ENCODE data around the gene CCDC134. TPM values are rescaled to one million over a fixed set of nuclear protein-coding genes. Genes with fewer than 3 reads are reported as not detected.

The CCDC134 gene
- total and polyA plus RNA-seq, 2 donors (not counting 1 experiment from before 2014, with no cell fraction given): 3.0 to 13.7 TPM

GRCh38 chr22:41831828-41832552 is 31.5 kb downstream of the CCDC134 start:
- peaks cover 6% of the 10 kb centered on the region for H3K4me1 ChIP-seq (ENCODE audit: control insufficient read depth, extremely low read depth, insufficient read depth, low read length)
- no peaks in the 10 kb centered on the region for H3K27me3 ChIP-seq (ENCODE audit: control insufficient read depth, insufficient read depth, low read length)
- peak overlapping the region; percentile 92 for H3K4me2 ChIP-seq (ENCODE audit: extremely low read depth, insufficient read depth, low read length)
- H3K27ac ChIP-seq (ENCODE audit: insufficient read depth, low read length): peak overlapping the region; percentile 94
- TF ChIP-seq, protein P1, sequence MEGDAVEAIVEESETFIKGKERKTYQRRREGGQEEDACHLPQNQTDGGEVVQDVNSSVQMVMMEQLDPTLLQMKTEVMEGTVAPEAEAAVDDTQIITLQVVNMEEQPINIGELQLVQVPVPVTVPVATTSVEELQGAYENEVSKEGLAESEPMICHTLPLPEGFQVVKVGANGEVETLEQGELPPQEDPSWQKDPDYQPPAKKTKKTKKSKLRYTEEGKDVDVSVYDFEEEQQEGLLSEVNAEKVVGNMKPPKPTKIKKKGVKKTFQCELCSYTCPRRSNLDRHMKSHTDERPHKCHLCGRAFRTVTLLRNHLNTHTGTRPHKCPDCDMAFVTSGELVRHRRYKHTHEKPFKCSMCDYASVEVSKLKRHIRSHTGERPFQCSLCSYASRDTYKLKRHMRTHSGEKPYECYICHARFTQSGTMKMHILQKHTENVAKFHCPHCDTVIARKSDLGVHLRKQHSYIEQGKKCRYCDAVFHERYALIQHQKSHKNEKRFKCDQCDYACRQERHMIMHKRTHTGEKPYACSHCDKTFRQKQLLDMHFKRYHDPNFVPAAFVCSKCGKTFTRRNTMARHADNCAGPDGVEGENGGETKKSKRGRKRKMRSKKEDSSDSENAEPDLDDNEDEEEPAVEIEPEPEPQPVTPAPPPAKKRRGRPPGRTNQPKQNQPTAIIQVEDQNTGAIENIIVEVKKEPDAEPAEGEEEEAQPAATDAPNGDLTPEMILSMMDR (conservative IDR thresholded peaks at IDR 0.05 in 1 of 2, IDR thresholded peaks at IDR 0.05 in 1 of 2; ENCODE audit: low read depth in 1 of 2, low read length in 2 of 2): no peak
- TF ChIP-seq EZH2 (IDR thresholded peaks at IDR 0.05; ENCODE audit: low read length, missing control alignments): no peak
- no peaks in the 10 kb centered on the region for H3K9me3 ChIP-seq (ENCODE audit: control insufficient read depth, insufficient read depth, low read depth, low read length)
- peak overlapping the region; percentile 60 for H2AFZ ChIP-seq (ENCODE audit: low read length)
- peak overlapping the region; percentile 76 for H3K9ac ChIP-seq (ENCODE audit: insufficient read depth, low read length)
- H3K79me2 ChIP-seq (ENCODE audit: control insufficient read depth, insufficient read depth, low read length): peaks cover 30% of the 10 kb centered on the region
- peak overlapping the region; percentile 38 to 85 (median 50) for H3K4me3 ChIP-seq (replicated peaks in 1 of 4; ENCODE audit: control extremely low read depth in 1 of 4, insufficient read depth in 1 of 4, low read depth in 3 of 4, low read length in 4 of 4)
- no peak for DNase-seq (ENCODE audit: low read depth in 2 of 2)
- peaks cover 1% of the 10 kb centered on the region for H4K20me1 ChIP-seq (ENCODE audit: control insufficient read depth, extremely low read depth, insufficient read depth, low read length)
- peaks cover 5% of the 10 kb centered on the region for H3K36me3 ChIP-seq (ENCODE audit: control insufficient read depth, insufficient read depth, low read length)

GRCh38 chr22:41832553-41833368 is 32.3 kb downstream of the CCDC134 start, which contains the start of gene SREBF2:
Gene SREBF2 (plus strand): TSS chr22:41833105. CDS start chr22:41833271, 166 bp downstream.
- H2AFZ ChIP-seq (ENCODE audit: low read length): peak within 1 kb of the TSS; percentile 60
- peak within 1 kb of the TSS; percentile 85 to 96 (median 86) for H3K4me3 ChIP-seq (replicated peaks in 1 of 4; ENCODE audit: control extremely low read depth in 1 of 4, insufficient read depth in 1 of 4, low read depth in 3 of 4, low read length in 4 of 4)
- no peaks in the 10 kb centered on the region for H3K27me3 ChIP-seq (ENCODE audit: control insufficient read depth, insufficient read depth, low read length)
- peak; percentile 100 for DNase-seq (ENCODE audit: low read depth in 2 of 2)
- H3K27ac ChIP-seq (ENCODE audit: insufficient read depth, low read length): peak within 1 kb of the TSS; percentile 94
- peaks cover 1% of the 10 kb centered on the region for H4K20me1 ChIP-seq (ENCODE audit: control insufficient read depth, extremely low read depth, insufficient read depth, low read length)
- H3K79me2 ChIP-seq (ENCODE audit: control insufficient read depth, insufficient read depth, low read length): peaks cover 31% of the 10 kb centered on the region
- peaks cover 6% of the 10 kb centered on the region for H3K4me1 ChIP-seq (ENCODE audit: control insufficient read depth, extremely low read depth, insufficient read depth, low read length)
- H3K9me3 ChIP-seq (ENCODE audit: control insufficient read depth, insufficient read depth, low read depth, low read length): no peaks in the 10 kb centered on the region
- H3K36me3 ChIP-seq (ENCODE audit: control insufficient read depth, insufficient read depth, low read length): peaks cover 5% of the 10 kb centered on the region
- TF ChIP-seq, protein P1 (conservative IDR thresholded peaks at IDR 0.05 in 1 of 2, IDR thresholded peaks at IDR 0.05 in 1 of 2; ENCODE audit: low read depth in 1 of 2, low read length in 2 of 2): no peak
- TF ChIP-seq EZH2 (IDR thresholded peaks at IDR 0.05; ENCODE audit: low read length, missing control alignments): no peak
- H3K4me2 ChIP-seq (ENCODE audit: extremely low read depth, insufficient read depth, low read length): peak within 1 kb of the TSS; percentile 92
- peak within 1 kb of the TSS; percentile 85 for H3K9ac ChIP-seq (ENCODE audit: insufficient read depth, low read length)

DNA sequence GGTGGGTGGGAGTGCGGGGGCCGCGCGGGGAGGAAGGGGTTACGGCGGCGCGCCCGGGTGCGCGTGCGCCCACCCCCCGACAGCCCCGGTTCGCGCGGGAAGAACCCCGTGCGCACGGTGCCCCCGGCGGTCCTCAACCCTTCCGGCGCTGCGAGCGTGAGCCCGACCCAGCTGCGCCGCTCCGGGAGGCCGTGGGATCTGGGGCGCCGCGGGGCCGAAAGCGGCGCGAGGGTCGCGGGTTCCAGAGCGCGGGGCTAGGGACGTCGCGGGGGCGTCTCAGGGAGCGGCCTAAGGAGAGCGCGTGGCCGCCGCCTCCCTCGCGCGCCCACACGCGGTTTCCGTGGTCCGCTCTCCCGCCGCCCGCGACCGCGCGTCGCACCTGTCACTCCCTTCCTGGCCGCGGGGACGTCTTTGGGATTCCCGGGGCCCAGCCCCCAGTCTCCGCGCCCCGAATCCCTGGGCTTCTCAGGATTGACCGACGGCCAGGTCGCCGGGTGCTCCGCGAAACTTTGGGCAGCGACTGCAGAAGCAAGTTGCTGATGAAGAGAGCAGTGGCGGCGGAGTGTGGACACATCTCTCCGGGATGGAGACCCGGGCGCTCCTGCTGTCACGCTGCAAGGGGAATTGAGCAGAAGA is 33.0 kb downstream of the CCDC134 start:
- Histone ChIP-seq H2AFZ (ENCODE audit: low read length) (no peak overlapping the region), H3K27ac (ENCODE audit: insufficient read depth, low read length) (peak overlapping the region; percentile 94), H3K9ac (ENCODE audit: insufficient read depth, low read length) (peak overlapping the region; percentile 85), H3K27me3 (ENCODE audit: control insufficient read depth, insufficient read depth, low read length) (no peaks in the 10 kb centered on the region), H3K4me2 (ENCODE audit: extremely low read depth, insufficient read depth, low read length) (peak overlapping the region; percentile 86), H3K4me1 (ENCODE audit: control insufficient read depth, extremely low read depth, insufficient read depth, low read length) (peaks cover 6% of the 10 kb centered on the region), H3K4me3 (replicated peaks in 1 of 4; ENCODE audit: control extremely low read depth in 1 of 4, insufficient read depth in 1 of 4, low read depth in 3 of 4, low read length in 4 of 4) (peak overlapping the region; percentile 85 to 96 (median 86)), H3K9me3 (ENCODE audit: control insufficient read depth, insufficient read depth, low read depth, low read length) (no peaks in the 10 kb centered on the region), H4K20me1 (ENCODE audit: control insufficient read depth, extremely low read depth, insufficient read depth, low read length) (peaks cover 1% of the 10 kb centered on the region), H3K36me3 (ENCODE audit: control insufficient read depth, insufficient read depth, low read length) (peaks cover 5% of the 10 kb centered on the region), H3K79me2 (ENCODE audit: control insufficient read depth, insufficient read depth, low read length) (peaks cover 34% of the 10 kb centered on the region)
- TF ChIP-seq, protein P1 (conservative IDR thresholded peaks at IDR 0.05 in 1 of 2, IDR thresholded peaks at IDR 0.05 in 1 of 2; ENCODE audit: low read depth in 1 of 2, low read length in 2 of 2): no peak
- TF ChIP-seq EZH2 (IDR thresholded peaks at IDR 0.05; ENCODE audit: low read length, missing control alignments): no peak
- peak; percentile 20 to 45 for DNase-seq (ENCODE audit: low read depth in 2 of 2)
